Fibroblast of skin of abdomen (primary cell): Measurements from ENCODE around the gene HTR1A. TPM values are rescaled to one million over a fixed set of nuclear protein-coding genes. Genes with fewer than 3 reads are reported as not detected.

Source experiments
- DNase-seq: peaks from one replicate; pipeline ENCODE4 v3.0.0-alpha.2; 2013
- polyA plus RNA-seq, 2 experiments: library from polyadenylated mRNA; unstranded; fragments of 120-200 nt; gene quantifications; one replicate each; pipeline ENCODE4 v1.2.1, GENCODE V29; 2013; ENCODE audit not compliant: insufficient read length in 2 of 2

The HTR1A gene
- not detected for polyA plus RNA-seq (2013, experiment 1 of 2; ENCODE audit: insufficient read length)
- not detected for polyA plus RNA-seq (2013, experiment 2 of 2; ENCODE audit: insufficient read length)

- DNase-seq, result no peak
Measured at GRCh38 chr5:63962279-63962678, at the start of gene HTR1A. TSS of gene HTR1A (minus strand) at chr5:63962445. CDS start at chr5:63961719, 726 bp downstream.

- DNase-seq, result no peak
Measured at GRCh38 chr5:64003966-64004365, 41.7 kb upstream of the HTR1A start.

GRCh38 chr5:64000096-64000495 is 37.9 kb upstream of the HTR1A start:
- no peak for DNase-seq

GRCh38 chr5:63987053-63987452 is 24.8 kb upstream of the HTR1A start:
- DNase-seq, result no peak

GRCh38 chr5:63981864-63982263 is 19.6 kb upstream of the HTR1A start:
- DNase-seq, result no peak

GRCh38 chr5:63963926-63964325 is 1.7 kb upstream of the HTR1A start:
- DNase-seq, result no peak

- DNase-seq, result peak; percentile 56
Measured at GRCh38 chr5:63963080-63963735, 963 bp upstream of the HTR1A start.

- DNase-seq, result no peak
Measured at GRCh38 chr5:63961598-63962161, 565 bp downstream of the HTR1A start.

GRCh38 chr5:63961125-63961597 is 1.1 kb downstream of the HTR1A start:
- no peak for DNase-seq

- DNase-seq, result no peak
Measured at GRCh38 chr5:63960646-63961045, 1.6 kb downstream of the HTR1A start.

- no peak for DNase-seq
Measured at GRCh38 chr5:63959177-63959982, 2.9 kb downstream of the HTR1A start.

- no peak for DNase-seq
Measured at GRCh38 chr5:63958654-63959053, 3.6 kb downstream of the HTR1A start.

GRCh38 chr5:63957617-63958016 is 4.6 kb downstream of the HTR1A start:
- no peak for DNase-seq

GRCh38 chr5:63953217-63953616 is 9.0 kb downstream of the HTR1A start:
- no peak for DNase-seq

- no peak for DNase-seq
Measured at GRCh38 chr5:63935103-63935502, 27.1 kb downstream of the HTR1A start.

GRCh38 chr5:63931836-63932235 is 30.4 kb downstream of the HTR1A start:
- DNase-seq, result no peak

- DNase-seq, result no peak
Measured at GRCh38 chr5:63928451-63928850, 33.8 kb downstream of the HTR1A start.

GRCh38 chr5:63923914-63924313 is 38.3 kb downstream of the HTR1A start:
- DNase-seq, result no peak

GRCh38 chr5:63919763-63920478 is 42.3 kb downstream of the HTR1A start:
- no peak for DNase-seq

GRCh38 chr5:63916786-63917185 is 45.5 kb downstream of the HTR1A start:
- peak; percentile 33 for DNase-seq

GRCh38 chr5:63911871-63912270 is 50.4 kb downstream of the HTR1A start:
- no peak for DNase-seq
